NCI-H1105 (cell line): ENCODE measurements around the gene ANKS3.

ENCODE experiments used
- DNase-seq: peaks from one replicate; lab custom pipeline; 2025; lab: John Stamatoyannopoulos, UW

Gene ANKS3

DNA sequence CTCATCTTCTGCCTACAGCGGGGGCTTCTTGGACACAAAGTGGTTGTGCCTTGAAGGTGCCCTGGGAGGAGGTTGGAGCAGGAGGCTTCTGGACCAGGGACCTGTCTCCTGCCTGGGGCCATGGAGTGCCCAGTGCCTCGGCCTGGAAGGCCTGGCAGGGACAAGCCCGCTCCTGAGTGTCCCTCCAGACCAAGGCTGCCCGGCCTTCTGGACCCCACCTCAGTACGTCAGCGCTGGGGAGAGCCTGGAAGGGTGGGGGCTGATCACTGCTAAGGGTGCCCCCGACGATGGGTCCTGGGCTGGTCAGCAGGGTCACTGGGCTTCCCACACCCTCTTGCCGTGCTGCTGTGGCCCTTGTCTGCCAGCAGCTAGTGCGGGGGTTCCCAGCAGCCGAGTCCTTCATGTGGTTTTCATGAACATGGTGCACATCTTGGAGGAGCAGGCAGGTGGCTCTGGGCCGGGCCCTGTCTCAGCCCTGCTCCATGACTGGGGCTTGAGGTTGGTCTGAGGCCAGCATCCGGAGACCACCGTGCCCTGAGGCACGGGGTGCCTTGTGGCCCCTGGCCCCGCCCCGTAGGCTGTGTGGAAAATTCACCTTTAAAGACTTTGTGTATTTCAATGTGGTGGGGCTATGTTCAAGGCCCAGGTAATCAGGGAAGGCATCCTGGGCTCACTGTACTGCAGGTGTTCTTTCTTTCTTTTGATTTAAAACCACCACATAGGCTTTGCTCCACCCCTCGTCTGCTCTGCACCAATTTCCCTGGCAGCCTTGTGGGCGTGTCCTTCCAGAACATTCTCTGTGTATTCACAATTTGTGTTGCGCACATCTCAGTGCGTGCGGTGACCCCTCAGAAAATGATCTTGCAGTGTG lies 87.1 kb downstream of the ANKS3 start:
- DNase-seq = no peak
